Measurements from ENCODE around the gene LYPLA2.
"Not testable (repeated sequence)": the region's sequence is repeated elsewhere in the genome, so short reads cannot be mapped to it uniquely, and the experiment has no call there.

Gene LYPLA2

GRCh38 chr1:23793018-23793781 lies 2.3 kb downstream of the LYPLA2 start:
- DNase-seq (ENCODE audit: low read depth) = no peak
- TF ChIP-seq CTCF (conservative IDR thresholded peaks at IDR 0.05; ENCODE audit: low read depth, low read length) = no peak
- H3K4me3 ChIP-seq (ENCODE audit: low read length) = no peak overlapping the region

- TF ChIP-seq CTCF (conservative IDR thresholded peaks at IDR 0.05; ENCODE audit: low read depth, low read length) = no peak
- no peak for DNase-seq (ENCODE audit: low read depth)
- no peak overlapping the region for H3K4me3 ChIP-seq (ENCODE audit: low read length)
These were observed 3.2 kb downstream of the LYPLA2 start for GRCh38 chr1:23793861-23794731.

GRCh38 chr1:23794732-23795182 lies 3.8 kb downstream of the LYPLA2 start:
- not testable (repeated sequence) for H3K4me3 ChIP-seq (ENCODE audit: low read length); DNase-seq (ENCODE audit: low read depth)

GRCh38 chr1:23795676-23796465 lies 4.9 kb downstream of the LYPLA2 start:
- DNase-seq (ENCODE audit: low read depth) = no peak
- TF ChIP-seq CTCF (conservative IDR thresholded peaks at IDR 0.05; ENCODE audit: low read depth, low read length) = no peak
- no peak overlapping the region for H3K4me3 ChIP-seq (ENCODE audit: low read length)

GRCh38 chr1:23796466-23797271 lies 5.7 kb downstream of the LYPLA2 start:
- H3K4me3 ChIP-seq (ENCODE audit: low read length) = no peak overlapping the region
- no peak for TF ChIP-seq CTCF (conservative IDR thresholded peaks at IDR 0.05; ENCODE audit: low read depth, low read length)

GRCh38 chr1:23797478-23798448 lies 6.8 kb downstream of the LYPLA2 start:
- H3K4me3 ChIP-seq (ENCODE audit: low read length) = no peak overlapping the region
- DNase-seq (ENCODE audit: low read depth) = no peak
- TF ChIP-seq CTCF (conservative IDR thresholded peaks at IDR 0.05; ENCODE audit: low read depth, low read length) = no peak

More at GRCh38 chr1:23796466-23797271, 5.7 kb downstream of the LYPLA2 start:
- no peak for DNase-seq (ENCODE audit: low read depth)

Data from retinal pigment epithelial cell (primary cell).